ENCODE results near the gene MCHR1.
A peak's percentile ranks its signal among the peaks of the same experiment; 100 is the strongest.

GRCh38 chr22:40665312-40665711 is 14.0 kb upstream of the MCHR1 start:
- TF ChIP-seq CTCF (IDR thresholded peaks at IDR 0.05) (no peak), POLR2A (IDR thresholded peaks at IDR 0.05) (no peak), POLR2AphosphoS5 (IDR thresholded peaks at IDR 0.05; ENCODE audit: insufficient read depth in 1 of 2, low read depth in 1 of 2) (peak in 1 of 2 donors; percentile 16)
